NOMO-1 treated with dmso at 0.1 percent for 144 hours (cell line): ENCODE measurements around the gene KRTAP5-10.
"Not testable (repeated sequence)": the region's sequence is repeated elsewhere in the genome, so short reads cannot be mapped to it uniquely, and the experiment has no call there.

Source experiments
- DNase-seq: peaks from one replicate; lab custom pipeline; 2025; ENCODE audit not compliant: unreplicated experiment; lab: John Stamatoyannopoulos, UW

KRTAP5-10 gene

GRCh38 chr11:71565263-71565662, at the start of gene KRTAP5-10:
KRTAP5-10 (plus strand) TSS chr11:71565563; CDS start chr11:71565588, 25 bp downstream.
- DNase-seq, result no peak

- DNase-seq, result no peak
Observed at GRCh38 chr11:71518506-71519471, 46.6 kb upstream of the KRTAP5-10 start.

DNA sequence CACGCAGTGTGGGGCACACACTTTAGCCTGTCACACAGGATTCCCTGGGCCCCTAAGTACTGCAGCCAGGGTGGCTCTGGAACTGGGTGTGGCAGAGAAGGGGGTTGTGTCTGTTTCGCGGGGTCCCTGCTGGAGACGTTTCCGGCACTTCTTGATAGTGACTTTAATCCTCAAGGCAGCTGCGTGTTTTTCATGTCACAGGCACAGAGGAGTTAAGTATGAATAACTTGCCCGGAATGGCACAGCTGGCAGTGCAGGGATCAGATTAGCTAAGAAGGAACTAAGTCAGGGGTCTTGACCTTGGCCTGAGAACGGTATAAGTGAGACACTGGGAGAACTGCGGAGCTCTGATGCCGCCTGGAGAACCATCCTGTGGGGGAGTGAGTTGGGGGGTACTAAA, 45.8 kb upstream of the KRTAP5-10 start:
- DNase-seq, result no peak

DNA sequence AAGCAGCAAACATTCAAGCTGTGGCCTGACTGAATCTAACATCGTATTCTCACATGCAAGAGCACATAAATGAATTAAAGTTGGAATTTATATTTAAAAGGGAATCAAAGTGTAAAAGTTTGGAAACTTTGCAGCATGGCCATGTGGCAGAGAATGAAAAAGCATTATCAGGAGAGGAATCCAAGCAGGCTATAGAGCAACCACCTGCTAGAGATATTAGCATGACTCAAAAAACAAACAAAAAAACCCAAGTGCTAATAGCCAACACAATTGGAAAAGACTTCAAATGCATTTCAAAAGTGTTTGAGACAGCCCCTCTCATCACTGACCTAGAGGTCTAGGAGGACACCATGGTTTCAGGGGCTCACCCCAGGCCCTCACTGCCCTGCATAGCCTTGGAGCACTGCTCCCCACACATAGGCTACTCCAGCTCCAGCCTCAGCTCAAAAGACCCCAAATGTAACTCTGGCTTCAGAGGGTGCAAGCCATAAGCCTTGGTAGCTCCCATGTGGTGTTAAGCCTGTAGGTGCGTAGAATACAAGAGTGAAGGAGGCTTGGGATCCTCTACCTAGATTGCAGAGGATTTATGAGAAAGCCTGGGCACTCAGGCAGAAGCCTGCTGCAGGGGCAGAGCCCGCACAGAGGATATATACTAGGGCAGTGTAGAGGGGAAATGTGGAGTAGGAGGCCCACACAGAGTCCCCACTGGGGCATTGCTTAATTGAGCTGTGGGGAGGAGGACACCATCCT, 40.0 kb upstream of the KRTAP5-10 start:
- DNase-seq, result no peak

GRCh38 chr11:71525938-71526495, 39.3 kb upstream of the KRTAP5-10 start:
- DNase-seq, result no peak

DNA sequence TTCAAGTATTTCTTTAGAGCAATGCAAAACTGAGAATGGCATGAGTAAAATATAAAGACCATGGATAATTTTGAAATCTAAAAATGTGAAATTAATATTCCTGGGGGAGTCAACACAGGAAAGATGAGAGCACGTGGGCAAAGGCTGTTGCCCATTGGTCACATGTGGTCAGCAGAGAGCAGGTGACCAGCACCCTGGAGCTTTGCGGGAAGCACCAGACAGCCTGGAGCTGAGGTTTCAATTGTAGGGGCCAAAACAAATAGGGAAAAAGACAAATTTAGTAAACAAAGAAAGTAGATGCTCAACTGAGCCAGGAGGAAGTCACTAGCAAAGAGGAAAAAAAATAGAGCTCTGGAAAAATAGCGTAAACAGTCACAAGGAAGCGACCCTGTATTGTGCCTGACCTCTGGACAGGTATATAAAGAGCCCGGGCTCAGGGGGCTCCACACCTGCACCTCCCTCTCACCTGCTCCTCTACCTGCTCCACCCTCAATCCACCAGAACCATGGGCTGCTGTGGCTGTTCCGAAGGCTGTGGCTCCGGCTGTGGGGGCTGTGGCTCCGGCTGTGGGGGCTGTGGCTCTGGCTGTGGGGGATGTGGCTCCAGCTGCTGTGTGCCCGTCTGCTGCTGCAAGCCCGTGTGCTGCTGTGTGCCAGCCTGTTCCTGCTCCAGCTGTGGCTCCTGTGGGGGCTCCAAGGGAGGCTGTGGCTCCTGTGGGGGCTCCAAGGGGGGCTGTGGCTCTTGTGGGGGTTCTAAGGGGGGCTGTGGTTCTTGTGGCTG, 38.4 kb upstream of the KRTAP5-10 start, which contains the start of gene KRTAP5-7:
KRTAP5-7 (plus strand) TSS at position 472 of the 780 bp plus-strand sequence; CDS start at position 506, 34 bp downstream.
- DNase-seq, result not testable (repeated sequence)

- no peak for DNase-seq
Observed at GRCh38 chr11:71527576-71528210, 37.7 kb upstream of the KRTAP5-10 start.

DNA sequence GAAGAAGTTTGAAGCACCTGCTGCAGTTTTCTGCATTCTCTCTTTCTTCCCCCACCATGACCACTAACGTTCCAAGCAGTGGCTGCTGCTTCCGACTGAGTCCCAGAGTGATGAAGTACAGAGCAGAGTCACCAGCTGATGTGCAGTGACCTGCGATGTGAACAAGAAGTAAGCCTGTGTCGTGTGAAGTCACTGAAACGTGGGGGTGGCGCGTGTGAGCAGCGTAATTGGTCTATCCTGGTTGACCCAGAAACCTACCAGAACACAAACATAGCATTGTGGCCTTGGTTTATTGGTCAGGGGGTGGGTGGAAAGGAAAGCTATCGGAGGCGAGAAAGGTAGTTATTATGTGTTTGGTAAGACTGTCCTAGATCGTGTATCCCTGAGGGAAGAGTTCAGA, 34.8 kb upstream of the KRTAP5-10 start:
- no peak for DNase-seq

DNA sequence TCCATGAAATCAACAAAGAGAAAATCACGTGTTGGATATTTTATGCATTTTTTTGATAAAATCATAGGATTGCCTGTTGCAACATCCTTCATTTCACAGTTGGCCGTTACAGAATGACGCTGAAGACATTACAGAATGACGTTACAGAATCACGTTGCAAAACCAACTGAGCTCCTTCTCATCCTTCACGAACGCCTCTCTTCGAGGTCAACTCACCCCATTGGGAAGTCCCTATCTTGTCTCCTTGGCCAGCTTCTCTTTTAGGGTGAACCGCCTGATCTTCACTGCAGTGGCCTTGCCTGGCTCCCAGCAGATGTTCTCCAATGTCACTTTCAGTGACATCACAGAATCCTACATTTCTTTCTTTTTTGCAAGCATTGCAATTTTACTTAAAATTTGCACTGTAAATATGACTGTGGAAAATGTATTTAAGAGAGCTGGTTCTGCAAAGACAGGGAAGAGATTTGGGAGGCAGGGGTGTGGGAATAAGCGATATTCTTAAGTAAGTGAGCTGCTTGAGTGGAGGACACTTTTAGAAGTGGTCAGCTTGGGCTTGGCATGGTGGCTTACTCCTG, 33.2 kb upstream of the KRTAP5-10 start:
- no peak for DNase-seq

DNA sequence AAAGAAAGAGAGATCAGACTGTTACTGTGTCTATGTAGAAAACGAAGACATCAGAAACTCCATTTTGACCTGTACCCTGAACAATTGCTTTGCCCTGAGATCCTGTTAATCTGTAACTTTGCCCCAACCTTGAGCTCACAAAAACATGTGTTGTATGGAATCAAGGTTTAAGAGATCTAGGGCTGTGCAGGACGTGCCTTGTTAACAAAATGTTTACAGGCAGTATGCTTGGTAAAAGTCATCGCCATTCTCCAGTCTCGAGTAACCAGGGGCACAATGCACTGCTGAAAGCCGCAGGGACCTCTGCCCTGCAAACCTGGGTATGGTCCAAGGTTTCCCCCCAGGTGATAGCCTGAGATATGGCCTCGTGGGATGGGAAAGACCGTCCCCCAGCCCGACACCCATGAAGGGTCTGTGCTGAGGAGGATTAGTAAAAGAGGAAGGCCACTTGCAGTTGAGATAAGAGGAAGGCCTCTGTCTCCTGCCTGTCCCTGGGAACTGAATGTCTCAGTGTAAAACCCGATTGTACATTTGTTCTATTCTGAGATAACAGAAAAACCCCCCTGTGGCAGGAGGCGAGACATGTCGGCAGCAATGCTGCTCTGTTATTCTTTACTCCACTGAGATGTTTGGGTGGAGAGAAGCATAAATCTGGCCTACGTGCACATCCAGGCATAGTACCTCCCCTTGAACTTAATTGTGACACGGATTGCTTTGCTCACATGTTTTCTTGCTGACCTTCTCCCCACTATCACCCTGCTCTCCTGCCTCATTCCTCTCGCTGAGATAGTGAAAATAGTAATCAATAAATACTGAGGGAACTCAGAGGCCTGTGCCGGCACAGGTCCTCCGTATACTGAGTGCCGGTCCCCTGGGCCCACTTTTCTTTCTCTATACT, 30.4 kb upstream of the KRTAP5-10 start:
- DNase-seq, result not testable (repeated sequence)

DNA sequence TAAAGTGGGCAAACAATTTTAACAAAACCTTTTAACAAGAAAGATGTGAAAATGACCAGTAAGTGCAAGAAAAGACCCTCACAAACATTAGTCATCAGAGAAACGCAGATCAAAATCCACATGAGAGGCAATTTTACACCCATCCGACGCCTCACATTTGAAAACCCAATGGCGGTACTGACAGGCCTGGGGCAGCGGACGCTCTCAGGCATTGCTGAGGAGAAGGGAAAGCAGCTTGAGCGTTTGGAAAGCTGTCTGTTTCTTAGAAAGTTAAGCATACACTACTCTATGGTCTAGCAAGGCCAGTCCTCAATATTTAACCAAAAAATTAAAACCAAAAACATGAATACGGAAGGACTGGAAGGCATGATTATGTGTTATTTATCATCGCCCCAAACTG, 29.5 kb upstream of the KRTAP5-10 start:
- DNase-seq, result no peak

DNA sequence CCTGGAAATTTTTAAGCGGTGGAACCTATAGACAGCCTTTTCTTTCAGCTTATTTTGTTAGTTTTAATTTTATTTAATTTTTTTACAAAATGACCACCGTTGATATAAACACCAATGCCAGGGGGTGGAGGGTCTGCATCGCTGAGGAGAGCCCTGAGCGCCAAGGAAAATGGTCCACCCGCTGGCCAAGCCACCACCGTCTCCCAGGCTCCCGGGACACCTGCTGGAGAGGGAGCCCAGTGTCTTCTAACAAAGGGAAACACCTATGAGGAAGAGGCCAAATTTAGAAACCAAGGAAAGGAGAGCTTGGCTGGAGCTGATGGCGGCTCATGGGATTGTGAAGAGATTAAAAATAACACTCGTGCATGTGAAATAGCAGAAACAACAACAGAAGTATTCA, 27.8 kb upstream of the KRTAP5-10 start:
- no peak for DNase-seq

- not testable (repeated sequence) for DNase-seq
Observed at GRCh38 chr11:71537977-71538665, 27.2 kb upstream of the KRTAP5-10 start, which contains the start of gene KRTAP5-8. KRTAP5-8 (plus strand) TSS chr11:71538025; CDS start chr11:71538056, 31 bp downstream.

DNA sequence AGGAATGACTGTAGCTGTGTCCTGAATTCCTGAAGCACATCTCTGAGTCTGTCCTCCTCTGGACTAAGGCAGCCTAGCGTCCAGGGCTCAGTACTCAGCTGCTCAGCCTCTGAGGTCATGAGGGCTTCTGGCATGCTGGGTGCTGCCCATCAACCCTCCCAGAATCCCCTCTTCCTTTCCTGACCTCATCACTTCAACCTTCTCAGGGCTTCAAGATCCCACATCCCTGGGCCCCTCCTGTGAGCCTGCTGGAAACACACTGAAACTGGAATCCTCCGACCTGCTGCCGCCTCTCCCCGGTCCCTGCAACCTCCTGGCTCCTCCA, 26.7 kb upstream of the KRTAP5-10 start:
- no peak for DNase-seq

DNA sequence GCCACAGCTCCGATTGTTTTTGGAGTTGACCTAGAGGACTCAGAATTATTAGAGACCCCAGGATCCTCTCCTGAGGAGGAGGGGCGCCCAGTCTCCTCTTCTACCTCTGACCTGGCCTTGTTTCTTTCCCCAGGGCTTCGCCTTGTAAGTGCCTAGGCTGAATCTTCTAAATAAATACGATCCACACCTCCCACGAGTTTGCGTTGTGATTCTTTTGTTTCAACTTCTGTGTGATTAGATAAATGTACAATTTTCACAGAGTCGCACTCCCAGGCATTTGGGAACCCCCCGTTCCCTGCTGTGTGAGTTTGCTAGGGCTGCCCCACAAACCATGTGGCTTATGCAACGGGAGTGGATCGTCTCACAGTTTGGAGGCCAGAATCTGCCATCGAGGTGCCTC, 26.3 kb upstream of the KRTAP5-10 start:
- no peak for DNase-seq

DNA sequence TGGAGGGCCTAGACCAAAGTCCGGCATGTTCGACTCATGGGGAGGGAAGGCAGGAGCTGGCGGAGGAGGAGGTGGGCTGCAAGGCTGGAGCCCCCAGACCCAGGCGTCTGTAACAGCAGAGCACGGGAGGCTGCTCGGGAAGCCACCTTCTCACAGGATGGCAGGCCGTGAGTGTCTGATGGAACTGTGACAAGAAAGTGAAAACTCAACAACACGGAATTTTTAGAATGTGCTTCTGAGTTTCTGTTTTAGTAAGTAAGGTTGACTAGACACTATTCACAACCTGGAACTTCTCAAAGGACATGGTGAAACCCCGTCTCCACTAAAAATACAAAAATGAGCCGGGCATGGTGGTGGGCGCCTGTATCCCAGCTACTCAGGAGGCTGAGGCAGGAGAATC, 25.4 kb upstream of the KRTAP5-10 start:
- not testable (repeated sequence) for DNase-seq

DNA sequence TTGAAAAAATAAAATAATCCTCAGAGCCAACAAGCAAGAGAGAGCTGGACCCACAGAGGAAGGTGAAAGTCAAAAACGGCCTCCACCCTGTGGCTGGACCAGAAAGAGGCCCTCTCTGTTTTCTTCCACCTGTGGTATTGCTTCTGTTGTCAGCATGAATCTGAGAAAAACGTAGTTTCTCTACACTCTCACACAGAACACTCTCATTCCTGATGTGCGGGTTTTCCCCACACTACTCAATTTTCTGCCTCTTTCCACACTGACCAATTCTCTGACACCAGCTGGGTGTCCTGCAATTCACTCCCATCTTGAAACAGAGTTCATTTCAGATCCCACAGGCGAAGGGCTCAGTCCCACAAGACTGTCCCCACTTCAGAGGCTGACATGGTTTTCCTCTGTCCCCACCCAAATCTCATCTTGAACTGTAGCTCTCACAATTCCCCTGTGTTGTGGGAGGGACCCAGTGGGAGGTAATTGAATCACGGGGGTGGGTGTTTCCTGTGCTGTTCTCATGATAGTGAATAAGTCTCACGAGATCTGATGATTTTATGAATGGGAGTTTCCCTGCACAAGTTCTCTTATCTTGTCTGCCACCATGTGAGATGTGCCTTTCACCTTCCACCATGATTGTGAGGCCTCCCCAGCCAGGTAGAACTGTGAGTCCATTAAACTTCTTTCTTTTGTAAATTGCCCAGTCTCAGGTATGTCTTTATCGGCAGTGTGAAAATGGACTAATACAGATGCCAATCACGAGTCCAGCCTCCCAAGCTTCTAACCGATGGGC, 24.6 kb upstream of the KRTAP5-10 start:
- not testable (repeated sequence) for DNase-seq

DNA sequence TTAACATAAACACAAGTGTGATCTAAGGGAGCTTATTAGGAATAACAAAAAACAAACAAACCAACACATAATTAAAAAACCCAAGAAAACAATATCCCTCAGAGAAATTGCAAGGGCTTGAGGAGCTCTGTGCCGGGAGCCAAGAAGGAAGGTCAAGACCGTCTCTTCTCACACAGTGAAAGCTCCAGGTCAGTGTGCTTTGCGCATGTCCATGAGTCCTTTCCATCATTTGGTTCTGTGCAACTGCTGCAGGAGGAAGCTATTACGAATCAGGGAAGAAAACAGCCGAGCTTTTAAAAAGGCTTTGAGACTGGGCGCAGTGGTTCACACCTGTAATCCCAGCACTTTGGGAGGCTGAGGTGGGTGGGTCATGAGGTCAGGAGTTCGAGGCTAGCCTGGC, 23.0 kb upstream of the KRTAP5-10 start:
- no peak for DNase-seq
